NCI-H1930 (cell line): ENCODE data around the gene FBXW12.
A peak's percentile ranks its signal among the peaks of the same experiment; 100 is the strongest.

Experiments
- DNase-seq, 2 experiments: peaks; one replicate each; lab custom pipeline; 2025; lab: John Stamatoyannopoulos, UW

Gene FBXW12

DNA sequence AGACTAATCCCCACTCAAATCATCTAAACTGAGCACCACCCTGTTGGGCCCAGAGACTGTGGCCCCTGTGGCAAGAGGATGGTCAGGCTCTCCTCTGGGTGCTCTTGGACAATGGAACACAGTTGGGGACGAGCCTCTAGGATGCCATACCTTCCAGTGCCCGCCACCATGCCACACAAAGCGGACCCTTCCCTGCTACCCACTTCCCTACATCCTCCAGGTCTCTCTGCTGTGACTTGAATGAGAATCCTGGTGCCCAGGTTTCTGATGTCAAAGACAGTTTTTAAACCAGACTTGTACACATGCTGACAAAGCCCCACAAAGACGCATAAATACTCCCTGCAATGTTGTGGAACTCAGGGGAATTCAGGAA lies 63.2 kb downstream of the FBXW12 start:
- no peak for DNase-seq

- peak; percentile 44 to 69 for DNase-seq
Observed at GRCh38 chr3:48435774-48436476, 63.9 kb downstream of the FBXW12 start.

- DNase-seq: no peak
Observed at GRCh38 chr3:48436477-48436787, 64.4 kb downstream of the FBXW12 start.

DNA sequence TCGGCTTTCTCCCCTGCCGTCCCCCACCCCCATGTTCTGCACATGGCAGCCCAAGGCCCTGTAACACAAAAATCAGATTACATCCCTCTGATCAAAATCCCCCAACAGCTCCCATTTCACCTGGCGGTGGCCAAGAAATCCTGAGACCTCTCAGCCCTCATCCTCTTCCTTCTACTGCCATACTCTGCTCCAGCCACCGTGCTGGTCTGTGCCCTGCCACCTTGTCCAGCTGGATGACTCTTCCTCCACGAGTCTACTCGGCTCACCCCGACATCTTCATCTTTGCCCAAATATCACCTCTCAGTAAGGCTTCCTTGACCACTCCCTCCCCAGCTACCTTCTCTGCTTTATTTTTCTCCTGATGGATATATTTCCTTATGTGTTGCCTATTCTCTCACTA lies 64.8 kb downstream of the FBXW12 start:
- DNase-seq: no peak

GRCh38 chr3:48437812-48438211 lies 65.8 kb downstream of the FBXW12 start:
- no peak for DNase-seq

DNA sequence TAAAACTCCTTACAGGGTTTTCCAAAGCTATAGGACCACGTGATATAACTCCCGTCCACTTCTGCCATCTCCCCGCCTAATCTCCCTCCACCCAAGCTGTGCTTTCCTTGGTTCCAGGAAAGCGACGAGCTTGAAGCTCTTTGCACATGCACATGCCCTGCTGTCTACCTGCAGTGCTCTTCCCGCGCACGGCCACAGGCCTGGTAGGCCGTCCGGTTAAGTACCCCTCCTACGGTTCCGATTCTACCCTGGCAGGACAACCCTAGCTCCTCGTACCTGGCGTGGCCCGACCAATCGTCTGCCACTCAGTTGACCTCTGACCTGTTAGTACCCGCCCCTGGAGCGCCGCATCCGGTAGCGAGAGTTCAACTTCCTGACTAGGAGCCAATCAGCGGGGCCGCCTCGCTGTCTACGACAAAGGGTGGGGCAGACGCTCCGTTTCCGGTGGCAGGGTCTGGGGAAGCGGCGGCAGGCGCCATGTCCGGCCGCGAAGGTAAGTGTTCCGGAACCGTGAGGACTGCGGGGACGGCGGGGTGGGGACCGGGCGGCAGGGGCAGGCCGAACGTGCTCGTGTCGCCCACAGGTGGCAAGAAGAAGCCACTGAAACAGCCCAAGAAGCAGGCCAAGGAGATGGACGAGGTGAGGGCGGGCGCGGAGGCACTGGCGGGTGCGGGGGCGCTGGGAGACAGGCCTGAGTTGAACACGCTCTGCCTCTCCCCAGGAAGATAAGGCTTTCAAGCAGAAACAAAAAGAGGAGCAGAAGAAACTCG lies 68.0 kb downstream of the FBXW12 start, which contains the start of the genes CCDC51 and TMA7:
Gene CCDC51 (minus strand): TSS at position 300 of the 770 bp plus-strand sequence. CDS start 4,991 bp downstream, outside the sequence.
Gene TMA7 (plus strand): TSS at position 438 of the 770 bp plus-strand sequence. CDS start 40 bp downstream, at position 478.
- DNase-seq: peak; percentile 90 to 93

GRCh38 chr3:48440590-48440958 lies 68.6 kb downstream of the FBXW12 start:
- DNase-seq: no peak

- no peak for DNase-seq
Observed at GRCh38 chr3:48441940-48442339, 69.9 kb downstream of the FBXW12 start.
